Raji (cell line): ENCODE data around the gene ADD3.

Source experiments
- POLR2A ChIP-seq: IDR thresholded peaks from 2 replicates; pipeline ENCODE4 v1.6.1; 2011; ENCODE audit warnings: low read depth, low read length, control low read depth; ENCODE audit not compliant: insufficient read depth

The ADD3 gene

DNA sequence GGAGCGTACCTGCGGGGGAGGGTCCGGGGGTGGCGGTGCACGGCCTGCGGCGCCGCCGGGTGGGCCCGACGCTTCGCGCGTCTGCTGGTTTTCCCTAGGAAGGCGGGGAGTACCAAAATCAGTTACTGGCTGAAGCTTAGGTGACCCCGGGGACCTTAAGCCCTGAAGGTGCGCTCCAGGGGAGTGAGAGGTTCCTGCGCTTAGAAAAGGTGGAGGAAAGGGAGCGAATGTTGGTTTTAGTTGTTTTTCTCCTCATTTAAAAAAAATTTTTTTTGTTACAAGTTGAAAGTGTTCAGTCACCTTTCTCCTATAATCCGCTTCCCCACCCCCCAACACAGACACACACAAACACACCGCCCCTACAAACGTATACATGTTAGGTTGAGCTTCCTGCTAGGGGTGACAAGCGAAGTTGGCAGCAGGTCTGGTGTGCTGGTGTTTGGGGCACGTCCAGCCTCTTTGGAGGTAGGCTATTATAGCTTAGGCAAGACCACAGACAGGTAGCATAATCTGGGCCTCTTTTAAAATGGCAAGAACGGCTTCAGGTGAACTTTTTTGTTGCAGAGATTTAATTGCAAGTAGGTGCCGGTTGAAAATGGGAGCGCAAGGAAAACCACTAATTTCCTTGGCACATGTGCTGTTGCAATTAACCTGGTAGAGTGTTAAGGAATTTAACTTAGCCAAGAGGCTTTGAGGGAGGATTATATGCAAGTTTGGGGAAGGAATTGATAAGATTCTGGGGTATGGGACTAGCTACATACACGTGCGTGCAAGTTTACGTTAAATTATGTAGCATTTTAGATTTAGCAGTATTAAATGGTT, 945 bp downstream of the ADD3 start:
- TF ChIP-seq POLR2A = peak; percentile 36; the same call in 1 of the 2 replicates

DNA sequence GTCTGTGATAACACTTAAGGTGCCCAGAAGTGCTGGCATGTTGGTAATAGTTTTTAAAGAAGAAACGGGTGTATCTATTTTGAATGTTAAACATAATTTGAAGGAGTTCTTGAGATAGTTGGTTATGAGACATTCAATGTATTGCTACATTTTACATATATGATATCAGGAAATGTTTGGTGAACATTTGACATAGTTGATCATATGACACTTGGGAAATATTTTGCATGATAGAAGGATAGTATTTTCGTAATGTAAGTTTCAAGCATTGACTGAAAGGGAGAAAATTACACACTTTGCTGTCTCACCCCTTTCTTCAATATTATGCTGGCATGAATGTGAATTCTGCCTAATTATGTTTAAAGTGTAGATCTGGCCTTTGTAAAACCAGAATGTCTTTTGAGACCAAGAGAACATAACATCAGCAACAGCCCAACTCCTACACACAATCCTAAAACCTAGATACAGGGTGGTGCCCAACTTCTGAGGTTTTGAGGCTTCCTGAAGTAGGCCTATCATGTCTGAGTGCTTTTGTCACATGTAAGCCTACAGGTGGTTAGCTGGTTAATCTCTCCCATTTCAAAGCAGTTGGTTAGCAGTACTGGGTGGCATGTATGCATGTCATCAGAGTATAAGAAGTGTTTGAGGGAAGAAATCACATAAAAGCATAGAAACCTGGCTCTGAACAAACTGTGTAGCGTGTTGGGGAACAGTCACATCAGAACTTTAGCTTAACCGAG, 2.1 kb downstream of the ADD3 start:
- TF ChIP-seq POLR2A = 0 out of 2 replicates have a peak, but pooled peaks have one; percentile 14

DNA sequence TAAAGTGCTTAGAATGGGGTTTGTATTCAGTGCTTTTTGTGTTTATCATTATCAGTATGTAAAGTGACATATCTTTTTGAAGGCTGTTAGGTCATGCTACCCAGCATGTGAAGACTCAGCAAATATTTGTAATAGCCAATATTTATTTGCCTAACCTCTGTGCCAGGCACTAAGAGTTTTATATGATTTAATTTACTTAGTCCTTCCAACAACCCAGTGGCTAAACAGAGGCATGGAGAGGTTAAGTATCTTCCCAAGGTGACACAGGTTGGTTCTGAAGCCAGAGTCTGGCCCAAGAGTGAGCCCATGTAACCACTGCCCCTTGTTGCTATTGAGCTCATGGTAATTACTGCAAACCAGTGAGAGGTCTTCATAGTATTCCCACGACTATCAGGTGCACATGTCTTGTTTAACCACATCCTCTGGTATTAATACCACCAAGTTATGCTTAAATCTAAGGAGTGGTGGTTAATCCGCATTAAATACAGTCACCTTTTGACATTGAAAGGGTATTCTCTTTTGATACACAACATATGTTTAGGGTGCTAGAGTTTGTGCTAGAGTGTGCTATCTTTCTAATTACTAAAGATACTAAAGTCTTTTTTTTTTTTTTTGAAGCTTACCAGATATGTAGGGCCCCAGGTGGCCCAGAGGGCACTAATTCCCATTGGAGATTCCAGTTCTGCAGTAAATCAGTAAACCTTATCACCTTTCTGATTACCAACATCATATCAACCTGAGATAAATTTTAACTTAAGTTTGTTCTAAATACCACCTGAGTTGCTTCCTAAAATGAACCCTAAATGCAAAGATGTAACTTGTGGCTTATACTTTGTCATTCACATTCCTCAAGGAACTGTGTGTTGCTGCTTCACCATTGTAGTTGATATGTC, 2.9 kb downstream of the ADD3 start:
- no peak for TF ChIP-seq POLR2A

DNA sequence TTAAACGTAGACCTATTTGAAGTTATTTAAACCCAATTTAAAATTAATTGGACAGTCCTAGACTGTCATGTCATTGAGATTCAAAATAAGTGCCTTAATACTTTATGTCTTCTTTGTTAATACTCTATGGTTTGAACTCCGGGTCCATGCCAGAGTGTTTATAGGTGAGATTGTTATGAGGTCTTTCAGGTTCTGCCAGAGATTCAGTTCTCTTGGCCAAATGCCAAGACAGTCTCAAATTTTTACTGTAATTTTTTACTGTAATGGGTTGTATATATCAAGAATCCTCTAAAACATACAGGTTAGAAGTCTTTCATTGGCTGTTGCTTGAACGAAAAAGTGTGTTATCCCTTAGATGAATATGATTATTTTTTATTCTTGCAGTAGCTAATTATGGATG, 3.9 kb downstream of the ADD3 start:
- no peak for TF ChIP-seq POLR2A

DNA sequence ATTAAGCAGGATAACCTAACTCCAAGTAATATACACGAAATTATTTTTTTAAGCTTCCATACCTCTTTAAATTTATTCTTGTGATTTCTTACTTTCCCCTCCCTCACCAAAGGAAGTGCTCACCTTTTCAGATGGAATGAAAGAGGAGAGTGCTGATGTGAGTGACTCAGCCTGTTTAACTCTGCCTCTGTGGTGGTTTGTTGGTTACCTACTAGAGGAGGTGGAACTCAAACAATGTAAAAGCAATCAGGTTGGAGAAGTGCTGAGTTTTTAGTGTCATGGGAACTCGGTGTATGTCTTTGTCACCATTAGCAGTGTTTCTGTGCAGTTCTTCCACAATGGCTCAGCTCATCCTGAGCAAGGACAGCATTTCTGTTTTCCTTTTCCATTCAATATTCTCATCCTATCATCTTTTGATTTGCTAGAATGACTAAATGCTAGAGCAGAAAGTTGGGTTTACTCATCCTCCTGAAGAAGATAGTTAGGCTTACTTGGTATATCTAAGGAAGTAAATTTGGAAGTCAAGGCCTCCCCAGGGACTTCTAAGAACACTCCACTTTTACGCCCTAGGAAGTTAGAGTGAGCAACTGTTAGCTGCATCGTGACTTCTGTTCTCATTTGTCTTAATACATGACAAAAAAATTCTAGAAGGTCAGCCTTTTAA, 6.0 kb downstream of the ADD3 start:
- no peak for TF ChIP-seq POLR2A

DNA sequence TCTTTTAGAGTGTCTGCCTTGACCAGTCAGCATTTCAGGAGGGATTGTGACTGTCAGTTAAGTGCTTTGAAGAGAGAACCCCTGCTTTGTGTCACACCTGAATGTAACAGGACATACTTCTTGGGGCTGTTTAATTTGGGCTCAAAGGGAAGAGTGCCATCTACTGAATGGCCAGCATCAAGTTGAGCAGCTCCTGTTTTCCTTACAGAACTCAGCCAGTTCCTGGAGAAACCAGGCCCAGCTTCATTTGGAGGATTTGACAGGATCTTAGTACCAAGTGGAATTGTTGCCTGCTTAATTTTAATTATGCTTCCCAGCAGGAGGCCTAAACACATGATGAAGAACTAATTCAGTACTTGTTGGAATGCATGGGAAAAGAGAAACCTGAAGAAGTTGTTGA, 8.3 kb downstream of the ADD3 start:
- no peak for TF ChIP-seq POLR2A

DNA sequence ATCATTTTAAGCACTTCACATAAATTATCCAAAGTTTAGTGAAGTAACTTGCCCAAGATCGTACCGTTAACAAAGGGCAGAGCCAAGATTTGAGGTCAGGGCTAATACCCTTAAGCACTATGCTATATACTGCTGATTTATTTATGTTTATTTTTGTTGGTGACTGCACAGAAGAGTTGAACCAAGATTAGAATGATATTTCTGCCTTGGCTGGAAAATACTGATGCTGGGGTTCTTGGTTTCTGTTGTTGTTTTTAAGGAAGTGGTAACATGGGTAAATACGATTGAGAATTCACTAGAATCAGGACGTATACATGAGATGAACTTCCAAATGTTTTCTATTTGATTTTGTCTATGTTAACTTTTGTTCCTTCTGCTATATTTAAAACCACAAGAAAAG, 9.3 kb downstream of the ADD3 start:
- no peak for TF ChIP-seq POLR2A

DNA sequence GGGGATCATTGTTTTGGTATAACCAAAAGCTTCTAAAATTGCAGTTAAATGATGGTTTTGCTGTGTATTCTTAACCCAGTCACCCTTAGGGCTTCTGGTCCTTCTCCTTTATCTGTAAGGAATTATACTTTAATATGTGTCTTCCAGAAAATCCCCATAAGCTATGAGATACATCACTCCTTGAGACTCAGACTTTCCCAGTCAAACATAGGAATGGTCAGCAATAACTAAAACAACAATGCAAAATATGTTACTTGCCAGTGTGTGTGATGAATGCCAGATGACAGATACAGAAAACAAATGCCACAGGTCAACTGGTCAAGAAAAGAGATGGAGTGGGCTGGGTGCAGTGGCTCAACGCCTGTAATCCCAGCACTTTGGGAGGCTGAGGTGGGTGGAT, 10.1 kb downstream of the ADD3 start:
- no peak for TF ChIP-seq POLR2A

DNA sequence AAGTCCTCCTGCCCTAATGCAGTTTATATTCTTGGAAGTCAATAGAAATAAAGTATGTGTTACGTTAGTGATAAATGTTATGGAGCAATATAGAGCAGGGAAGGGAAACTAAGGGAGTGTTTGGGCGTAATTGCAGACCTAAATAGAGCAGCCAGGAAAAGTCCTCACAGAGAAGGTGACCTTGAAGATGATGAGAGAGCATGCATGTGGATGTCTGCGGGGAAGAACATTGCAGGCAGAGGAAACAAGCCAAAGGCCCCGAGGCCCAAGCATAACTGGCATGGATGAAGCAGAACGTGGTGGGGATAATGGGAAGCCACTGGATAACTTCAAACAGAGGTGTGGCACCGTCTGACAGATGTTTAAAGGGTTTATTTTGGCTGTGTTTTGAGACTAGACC, 12.5 kb downstream of the ADD3 start:
- TF ChIP-seq POLR2A = no peak

DNA sequence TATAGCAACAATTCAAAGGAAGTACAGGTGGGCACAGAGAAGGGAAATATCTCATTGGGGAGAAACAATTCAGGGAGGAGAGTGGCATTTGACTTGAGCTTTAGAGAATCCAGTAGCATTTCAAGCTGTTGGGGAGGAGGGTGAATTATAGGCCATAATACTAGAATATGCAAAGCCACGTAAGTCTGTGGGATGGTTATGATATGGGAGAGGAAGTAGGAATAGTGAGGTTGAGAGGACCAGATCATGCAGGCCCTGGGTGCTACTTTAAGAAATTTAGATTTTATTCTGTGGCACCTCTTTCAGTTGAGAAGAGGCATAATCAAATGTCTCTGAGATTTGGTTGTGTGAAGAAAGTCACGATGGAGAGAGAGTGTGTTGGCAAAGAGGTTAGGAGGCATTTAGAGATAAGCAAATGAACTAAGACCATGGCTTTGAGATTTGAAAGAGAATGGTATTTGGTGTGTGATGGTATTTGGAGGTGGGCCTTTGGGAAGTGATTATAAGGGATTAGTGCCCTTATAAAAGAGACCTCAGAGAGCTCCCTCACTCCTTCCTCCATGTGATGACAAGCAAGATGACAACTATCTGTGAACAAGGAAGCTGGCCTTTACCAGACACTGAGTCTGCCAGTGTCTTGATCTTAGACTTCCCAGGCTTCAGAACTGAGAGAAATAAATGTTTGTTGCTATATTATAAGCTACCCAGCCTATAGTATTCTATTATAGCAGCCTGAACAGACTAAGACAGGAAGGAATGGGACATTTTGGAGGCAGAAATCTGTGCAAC, 15.1 kb downstream of the ADD3 start:
- TF ChIP-seq POLR2A = no peak

DNA sequence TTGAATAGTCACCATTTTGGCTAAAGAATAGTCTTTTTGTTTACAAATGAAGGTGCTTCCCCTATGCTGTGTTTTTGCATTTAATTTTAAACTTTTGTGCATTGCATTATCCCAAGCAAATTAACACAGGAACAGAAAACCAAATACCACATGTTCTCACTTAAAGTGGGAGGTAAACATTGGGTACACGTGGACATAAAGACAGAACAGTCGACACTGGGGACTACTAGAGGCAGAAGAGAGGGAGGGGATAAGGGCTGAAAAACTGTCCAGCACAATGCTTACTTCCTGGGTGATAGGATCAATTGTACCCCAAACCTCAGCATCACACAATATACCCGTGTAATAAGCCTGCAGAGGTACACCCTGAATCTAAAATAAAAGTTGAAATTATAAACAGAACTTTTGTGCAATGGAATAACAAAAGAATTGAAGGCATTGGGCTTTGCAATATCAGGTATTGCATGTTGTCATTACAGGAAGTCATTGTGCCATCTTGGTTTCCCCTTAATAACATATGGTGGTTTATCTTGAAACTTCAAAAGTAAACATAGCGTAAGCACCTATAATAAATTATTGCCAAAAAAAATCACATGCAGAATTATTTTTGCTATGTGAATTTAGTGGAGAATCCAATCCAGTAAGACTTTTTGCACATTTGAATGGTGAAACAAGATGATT, 16.1 kb downstream of the ADD3 start:
- no peak for TF ChIP-seq POLR2A

DNA sequence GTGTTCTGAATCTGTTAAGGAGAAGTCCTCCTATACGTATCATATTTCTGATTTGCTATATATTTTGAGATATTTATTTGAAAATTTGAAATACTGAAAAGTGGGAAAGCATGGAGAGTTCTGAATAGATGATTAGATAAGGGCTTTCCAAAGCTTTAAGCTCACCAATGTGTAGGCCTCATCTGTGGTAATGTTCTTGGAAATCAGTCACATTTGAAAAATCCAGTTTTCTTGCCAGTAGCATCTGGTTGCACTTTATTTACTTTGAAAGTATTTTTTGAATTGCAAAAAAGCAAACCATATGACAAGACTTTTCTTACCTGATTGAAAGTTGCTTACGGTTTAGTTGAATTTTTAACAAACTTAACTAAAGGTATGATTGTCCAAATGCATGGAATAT, 21.7 kb downstream of the ADD3 start:
- TF ChIP-seq POLR2A = no peak

DNA sequence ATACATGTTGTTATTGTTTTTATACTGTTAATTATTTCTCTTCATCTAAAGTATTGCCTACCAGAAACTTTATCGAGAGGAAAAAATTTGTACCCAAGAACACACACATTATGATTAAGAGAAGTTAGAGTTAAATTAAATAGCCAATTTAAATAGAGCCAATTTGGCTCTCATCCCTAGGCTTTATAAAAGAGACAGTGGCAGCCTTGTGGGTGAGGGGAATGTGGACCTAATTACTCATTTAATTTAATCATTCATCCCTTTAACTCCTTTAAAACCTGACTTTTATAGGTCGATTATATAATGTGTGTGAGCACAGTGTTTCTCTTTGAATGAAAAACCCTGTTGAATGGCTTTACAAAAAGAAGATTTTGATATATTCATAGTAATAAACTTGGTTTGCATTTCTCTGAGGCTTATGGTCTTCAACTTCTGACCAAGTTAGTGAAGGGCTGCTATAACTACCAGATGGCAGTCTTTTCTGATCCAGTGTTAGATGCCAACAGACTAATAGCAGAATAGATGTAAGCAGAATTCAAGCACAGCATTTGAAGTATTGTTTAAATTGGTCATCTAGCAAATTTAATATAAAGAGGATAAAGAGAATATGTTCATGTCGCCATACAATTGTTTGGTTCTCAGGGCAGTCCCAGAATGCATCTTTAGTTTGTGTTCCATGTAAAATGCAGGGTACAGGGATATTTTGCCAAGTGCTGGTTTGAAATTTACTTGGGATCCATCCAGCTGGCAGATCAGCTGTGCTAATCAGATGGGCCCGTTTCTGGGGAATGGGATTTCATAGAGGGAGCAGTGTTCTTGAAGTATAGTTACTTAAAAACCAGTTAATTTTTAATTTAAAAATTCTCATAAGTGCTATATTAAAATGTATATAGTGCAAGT, 25.3 kb downstream of the ADD3 start:
- TF ChIP-seq POLR2A = no peak

DNA sequence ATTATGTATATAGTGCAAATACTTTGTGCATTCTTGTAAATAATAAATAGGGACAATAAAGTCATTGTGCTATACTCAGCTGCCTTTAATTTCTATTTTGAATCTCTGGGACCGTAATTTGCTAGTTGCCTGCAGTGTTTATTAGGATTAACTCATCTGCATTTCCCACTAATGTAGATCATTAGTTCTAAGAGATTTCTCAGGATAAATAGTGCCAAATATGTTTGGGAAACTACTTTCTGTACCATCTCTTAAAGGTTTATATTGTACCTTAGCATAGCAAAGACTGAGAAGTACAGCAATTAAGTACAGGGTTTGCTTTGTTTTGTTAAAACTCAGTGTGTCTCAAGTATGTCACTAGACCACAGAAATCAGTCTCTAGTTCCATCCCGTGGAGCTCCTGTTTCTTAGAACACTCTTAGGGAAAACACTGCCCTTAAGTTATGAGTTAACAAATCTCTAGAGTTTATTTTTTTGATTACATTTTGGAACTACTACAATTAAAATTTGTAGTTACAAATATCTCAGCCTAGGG, 26.0 kb downstream of the ADD3 start:
- TF ChIP-seq POLR2A = no peak
